ENCODE measurements around the gene TNFAIP8. TPM values are rescaled to one million over a fixed set of nuclear protein-coding genes. Genes with fewer than 3 reads are reported as not detected.

The TNFAIP8 gene
- total RNA-seq, 2 donors from 2014 or later = 5.6 to 8.9 TPM

GRCh38 chr5:119322948-119323537 is 32.8 kb upstream of the TNFAIP8 start:
- no peaks in the 10 kb centered on the region for H3K9me3 ChIP-seq

GRCh38 chr5:119323601-119324000 is 32.2 kb upstream of the TNFAIP8 start:
- no peak for DNase-seq (ENCODE audit: low spot score)
- Histone ChIP-seq H3K9me3 (no peaks in the 10 kb centered on the region), H3K27ac (peak overlapping the region; percentile 10 to 72), H3K27me3 (no peaks in the 10 kb centered on the region), H3K36me3 (no peaks in the 10 kb centered on the region), H3K4me1 (peaks cover 0 to 10% of the 10 kb centered on the region in 2 donors), H3K4me3 (peak overlapping the region in 1 of 2 donors; percentile 7)
- TF ChIP-seq CTCF (IDR thresholded peaks at IDR 0.05) = no peak

More at GRCh38 chr5:119322948-119323537, 32.8 kb upstream of the TNFAIP8 start:
- Histone ChIP-seq H3K36me3 (no peaks in the 10 kb centered on the region), H3K27me3 (no peaks in the 10 kb centered on the region), H3K27ac (peak overlapping the region; percentile 10 to 72), H3K4me3 (no peak overlapping the region), H3K4me1 (peaks cover 0 to 10% of the 10 kb centered on the region in 2 donors)
- DNase-seq (ENCODE audit: low spot score) = no peak
- no peak for TF ChIP-seq CTCF (IDR thresholded peaks at IDR 0.05)

- Histone ChIP-seq H3K27ac (peak overlapping the region; percentile 10 to 72), H3K27me3 (no peaks in the 10 kb centered on the region), H3K36me3 (no peaks in the 10 kb centered on the region), H3K9me3 (no peaks in the 10 kb centered on the region), H3K4me1 (peaks cover 0 to 10% of the 10 kb centered on the region in 2 donors), H3K4me3 (peak overlapping the region in 1 of 2 donors; percentile 7)
- TF ChIP-seq CTCF (IDR thresholded peaks at IDR 0.05) = no peak
- no peak for DNase-seq (ENCODE audit: low spot score)
Observed at GRCh38 chr5:119324842-119325241, 31.0 kb upstream of the TNFAIP8 start.

GRCh38 chr5:119327018-119327417 is 28.8 kb upstream of the TNFAIP8 start:
- TF ChIP-seq CTCF (IDR thresholded peaks at IDR 0.05) = no peak
- Histone ChIP-seq H3K36me3 (no peaks in the 10 kb centered on the region), H3K4me1 (peaks cover 0 to 10% of the 10 kb centered on the region in 2 donors), H3K4me3 (no peak overlapping the region), H3K9me3 (no peaks in the 10 kb centered on the region), H3K27me3 (no peaks in the 10 kb centered on the region), H3K27ac (no peak overlapping the region)
- DNase-seq (ENCODE audit: low spot score) = no peak

- no peak for TF ChIP-seq CTCF (IDR thresholded peaks at IDR 0.05)
- no peaks in the 10 kb centered on the region for H3K27me3 ChIP-seq
- H3K4me3 ChIP-seq = no peak overlapping the region
- no peak for DNase-seq (ENCODE audit: low spot score)
- no peak overlapping the region for H3K27ac ChIP-seq
- no peaks in the 10 kb centered on the region for H3K36me3 ChIP-seq
- H3K9me3 ChIP-seq = no peaks in the 10 kb centered on the region
- peaks cover 0 to 7% of the 10 kb centered on the region in 2 donors for H3K4me1 ChIP-seq
Observed at GRCh38 chr5:119328753-119329602, 26.8 kb upstream of the TNFAIP8 start.
